Bronchial epithelial cell (primary cell): ENCODE measurements around the gene RGS6. TPM values are rescaled to one million over a fixed set of nuclear protein-coding genes. Genes with fewer than 3 reads are reported as not detected.

Experiments used
- DNase-seq: peaks from one replicate; pipeline ENCODE4 v3.0.0-alpha.2; 2010; ENCODE audit warnings: low read depth
- FAIRE-seq: peaks from 2 replicates; lab custom pipeline; 2011; peaks lifted over from hg19 to GRCh38; lab: Jason Lieb, UNC
- H3K27me3 ChIP-seq: 2 replicates; pipeline ENCODE4 v1.5.1; 2011; ENCODE audit warnings: low read length; ENCODE audit not compliant: control insufficient read depth, insufficient read depth
- H3K36me3 ChIP-seq: 2 replicates; pipeline ENCODE4 v1.5.1; 2011; ENCODE audit warnings: low read length; ENCODE audit not compliant: control insufficient read depth, insufficient read depth
- H3K4me3 ChIP-seq: 2 replicates; pipeline ENCODE4 v1.5.1; 2011; ENCODE audit warnings: mild to moderate bottlenecking, low read depth, low read length, control low read depth
- total RNA-seq: library from RNA; depleted of rRNA; stranded (reverse); fragments of >200 nt; gene quantifications from 2 replicates; pipeline ENCODE4 v1.2.1, GENCODE V29; 2014
- TF ChIP-seq, protein P1 (sequence below): IDR thresholded peaks from 2 replicates; pipeline ENCODE4 v1.5.1; 2011; ENCODE audit warnings: mild to moderate bottlenecking, moderate library complexity, low read length, control low read depth, inconsistent platforms; ENCODE audit not compliant: insufficient read depth, severe bottlenecking

Gene RGS6
- total RNA-seq, 1 donor from 2014 or later = not detected

GRCh38 chr14:72201645-72202044 lies 269.4 kb downstream of the RGS6 start:
- DNase-seq (no peak), FAIRE-seq (no peak)
- Histone ChIP-seq H3K36me3 (no peaks in the 10 kb centered on the region), H3K4me3 (no peak overlapping the region), H3K27me3 (no peaks in the 10 kb centered on the region)
- TF ChIP-seq, protein P1, sequence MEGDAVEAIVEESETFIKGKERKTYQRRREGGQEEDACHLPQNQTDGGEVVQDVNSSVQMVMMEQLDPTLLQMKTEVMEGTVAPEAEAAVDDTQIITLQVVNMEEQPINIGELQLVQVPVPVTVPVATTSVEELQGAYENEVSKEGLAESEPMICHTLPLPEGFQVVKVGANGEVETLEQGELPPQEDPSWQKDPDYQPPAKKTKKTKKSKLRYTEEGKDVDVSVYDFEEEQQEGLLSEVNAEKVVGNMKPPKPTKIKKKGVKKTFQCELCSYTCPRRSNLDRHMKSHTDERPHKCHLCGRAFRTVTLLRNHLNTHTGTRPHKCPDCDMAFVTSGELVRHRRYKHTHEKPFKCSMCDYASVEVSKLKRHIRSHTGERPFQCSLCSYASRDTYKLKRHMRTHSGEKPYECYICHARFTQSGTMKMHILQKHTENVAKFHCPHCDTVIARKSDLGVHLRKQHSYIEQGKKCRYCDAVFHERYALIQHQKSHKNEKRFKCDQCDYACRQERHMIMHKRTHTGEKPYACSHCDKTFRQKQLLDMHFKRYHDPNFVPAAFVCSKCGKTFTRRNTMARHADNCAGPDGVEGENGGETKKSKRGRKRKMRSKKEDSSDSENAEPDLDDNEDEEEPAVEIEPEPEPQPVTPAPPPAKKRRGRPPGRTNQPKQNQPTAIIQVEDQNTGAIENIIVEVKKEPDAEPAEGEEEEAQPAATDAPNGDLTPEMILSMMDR = no peak

DNA sequence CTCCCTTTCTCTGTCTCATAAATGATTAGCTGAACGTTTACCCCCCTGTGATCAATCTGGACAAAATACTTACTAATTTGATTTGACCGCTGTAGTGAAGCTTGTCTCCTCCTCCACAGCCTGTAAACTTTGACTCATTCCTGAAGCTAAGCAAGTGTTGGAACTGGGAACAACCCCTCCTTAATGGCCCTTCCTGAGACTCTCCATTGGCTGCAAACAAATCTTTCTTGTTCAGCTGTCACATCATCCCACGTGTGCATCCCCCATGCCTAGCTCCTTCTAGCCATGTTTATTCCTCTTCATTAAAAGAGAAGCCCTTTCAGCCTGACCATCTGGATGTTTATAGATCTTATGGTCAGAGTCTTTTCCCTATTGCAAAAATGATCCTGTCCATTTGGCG lies 281.2 kb downstream of the RGS6 start:
- DNase-seq (no peak), FAIRE-seq (no peak)
- Histone ChIP-seq H3K27me3 (no peaks in the 10 kb centered on the region), H3K36me3 (no peaks in the 10 kb centered on the region), H3K4me3 (no peak overlapping the region)
- TF ChIP-seq, protein P1 = no peak

DNA sequence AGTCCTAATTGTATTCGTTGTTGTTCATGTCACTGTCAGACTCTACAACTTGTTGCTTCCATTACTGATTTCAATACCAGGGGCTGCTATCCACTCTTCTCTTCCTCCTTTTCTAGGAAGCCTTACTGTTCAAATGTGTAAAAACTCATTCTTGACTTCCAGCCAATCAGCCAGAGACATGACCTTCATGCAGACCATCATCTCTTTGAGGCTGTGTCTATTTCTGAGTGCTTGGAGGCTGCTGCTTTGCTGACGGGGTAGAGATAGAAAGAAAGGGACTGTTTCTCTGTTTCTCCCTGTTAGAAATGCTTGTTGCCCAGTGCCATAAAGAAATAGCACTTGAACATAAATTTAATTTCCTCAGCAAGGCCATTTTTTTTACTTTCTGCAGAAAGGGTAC lies 282.9 kb downstream of the RGS6 start:
- Histone ChIP-seq H3K27me3 (no peaks in the 10 kb centered on the region), H3K36me3 (no peaks in the 10 kb centered on the region), H3K4me3 (no peak overlapping the region)
- DNase-seq (no peak), FAIRE-seq (no peak)
- TF ChIP-seq, protein P1 = no peak

DNA sequence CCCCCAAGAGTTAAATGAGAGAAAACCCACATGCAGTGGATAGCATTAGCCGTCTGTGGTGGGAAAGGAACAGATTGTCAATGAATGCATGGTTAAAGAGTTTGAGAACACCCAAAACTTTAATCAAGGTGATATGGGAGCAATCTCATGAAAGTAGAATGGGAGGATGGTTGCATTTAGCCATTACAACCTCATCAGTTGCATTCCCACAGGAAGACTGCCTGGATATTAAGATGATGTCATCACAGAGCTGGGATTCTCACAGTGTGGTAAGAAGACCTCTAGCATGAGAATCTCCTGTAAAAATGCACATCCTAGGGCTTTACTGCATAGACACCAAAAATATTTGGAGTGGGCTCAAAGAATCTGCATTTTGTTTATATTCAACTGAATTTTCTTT lies 284.9 kb downstream of the RGS6 start:
- FAIRE-seq (no peak), DNase-seq (no peak)
- no peaks in the 10 kb centered on the region for H3K36me3 ChIP-seq
- H3K27me3 ChIP-seq = no peaks in the 10 kb centered on the region
- TF ChIP-seq, protein P1 = no peak
- H3K4me3 ChIP-seq = no peak overlapping the region

DNA sequence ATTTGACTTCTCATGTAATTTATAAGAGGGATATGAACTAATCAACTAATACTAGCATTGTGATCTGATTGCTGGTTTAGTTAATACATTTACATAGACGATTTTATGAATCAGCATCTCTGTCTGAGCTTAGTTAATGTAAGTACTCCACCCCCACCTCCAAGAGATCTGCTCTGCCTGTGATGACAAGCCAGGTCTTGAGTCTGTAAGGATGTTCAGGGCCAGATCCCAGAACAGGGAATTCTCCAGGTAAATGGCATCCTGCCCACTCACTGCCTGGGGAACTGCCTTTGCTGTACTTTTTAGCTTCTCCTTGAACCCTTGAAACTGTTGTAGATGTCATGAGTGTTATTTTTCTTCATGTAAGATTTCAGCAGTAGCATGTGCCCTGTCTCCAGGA lies 289.8 kb downstream of the RGS6 start:
- no peak for FAIRE-seq
- peak; percentile 0 for DNase-seq
- Histone ChIP-seq H3K27me3 (no peaks in the 10 kb centered on the region), H3K36me3 (no peaks in the 10 kb centered on the region), H3K4me3 (no peak overlapping the region)
- TF ChIP-seq, protein P1 = no peak

- no peak overlapping the region for H3K4me3 ChIP-seq
- H3K27me3 ChIP-seq = no peaks in the 10 kb centered on the region
- TF ChIP-seq, protein P1 = no peak
- H3K36me3 ChIP-seq = no peaks in the 10 kb centered on the region
- no peak for DNase-seq
- no peak for FAIRE-seq
Measured at GRCh38 chr14:72236629-72237028, 304.4 kb downstream of the RGS6 start.
